Sigmoid colon (tissue), 7 donors: ENCODE results near the gene TYW1B. TPM values are rescaled to one million over a fixed set of nuclear protein-coding genes. Genes with fewer than 3 reads are reported as not detected.
"Not testable (repeated sequence)": the region's sequence is repeated elsewhere in the genome, so short reads cannot be mapped to it uniquely, and the experiment has no call there.

Experiments used
- DNase-seq: peaks from one replicate; pipeline ENCODE4 v3.0.0-alpha.2; 2019
- H3K27ac ChIP-seq, 4 donors: fragments of 200-600 bp; sonication (generic); one replicate each; pipeline ENCODE4 v1.5.1; 2016 to 2019; ENCODE audit warnings: mild to moderate bottlenecking in 1 of 4
- H3K27me3 ChIP-seq, 3 donors: fragments of 200-600 bp; sonication (generic); one replicate each; pipeline ENCODE4 v1.5.1; 2019; ENCODE audit warnings: mild to moderate bottlenecking in 1 of 3
- H3K36me3 ChIP-seq, 4 donors: fragments of 200-600 bp; sonication (generic); one replicate each; pipeline ENCODE4 v1.5.1; 2016 to 2019
- H3K4me1 ChIP-seq, 4 donors: fragments of 200-600 bp; sonication (generic); one replicate each; pipeline ENCODE4 v1.5.1; 2017 to 2019
- H3K4me3 ChIP-seq, 4 donors: fragments of 200-600 bp; sonication (generic); one replicate each; pipeline ENCODE4 v1.5.1; 2017 to 2019; ENCODE audit warnings: mild to moderate bottlenecking in 2 of 4, moderate library complexity in 1 of 4
- H3K9me3 ChIP-seq, 4 donors: fragments of 200-600 bp in 3 of 4; sonication (generic) in 3 of 4; one replicate each; pipeline versions ENCODE4 v1.5.1 to v1.6.1; 2013 to 2019
- EP300 ChIP-seq, 4 donors: sonication (generic); formaldehyde crosslinking; IDR thresholded peaks; one replicate each; pipeline ENCODE4 v1.6.1; 2017; ENCODE audit warnings: antibody characterized with exemption in 4 of 4
- POLR2A ChIP-seq, 2 donors: fragments of 450-650 bp; IDR thresholded peaks; one replicate each; pipeline ENCODE4 v1.6.1; 2016; ENCODE audit warnings: antibody characterized with exemption in 2 of 2, mild to moderate bottlenecking in 2 of 2, moderate library complexity in 2 of 2
- POLR2AphosphoS5 ChIP-seq, 4 donors: sonication (generic); formaldehyde crosslinking; IDR thresholded peaks; one replicate each; pipeline ENCODE4 v1.6.1; 2017; ENCODE audit warnings: antibody characterized with exemption in 4 of 4
- WGBS, 2 donors: extraction: QIAGEN DNeasy Blood & Tissue Kit; methylation state at CpG; one replicate each; pipeline ENCODE4 v1.1.7; 2013; 5-methylcytosine and 5-hydroxymethylcytosine counted together
- intact Hi-C: fragments of 100-400 bp; cut with DNase I; formaldehyde crosslinking; loops from one replicate; pipeline ENCODE4 v1.15.1; 2023
- polyA plus RNA-seq, 3 donors: library from polyadenylated mRNA; stranded (reverse); fragments of 200-250 nt; gene quantifications; one replicate each; pipeline ENCODE4 v1.2.3, GENCODE V29; 2013
- total RNA-seq, 4 donors: library from RNA; depleted of rRNA; stranded (reverse); fragments of >200 nt; gene quantifications; one replicate each; pipeline ENCODE4 v1.1.0, GENCODE V29; 2016
- TF ChIP-seq, protein P1 (sequence below), 4 experiments: fragments of 450-650 bp in 3 of 4; fragments of 200-600 bp in 1 of 4; IDR thresholded peaks; one replicate each; pipeline ENCODE4 v1.5.1; 2016 to 2019; ENCODE audit warnings: antibody characterized with exemption in 4 of 4, mild to moderate bottlenecking in 3 of 4, moderate library complexity in 2 of 4
- donor health status: healthy with polysubstance abuse.
- donor health status: Bipolar disorder and iron deficiency.
- donor health status: healthy.

Gene TYW1B
- total and polyA plus RNA-seq, 7 donors, result 1.4 to 5.6 (median 2.4) TPM

GRCh38 chr7:72540106-72540611, 287.8 kb downstream of the TYW1B start:
- no peak for DNase-seq
- Histone ChIP-seq H3K4me1 (no peaks in the 10 kb centered on the region), H3K4me3 (no peak overlapping the region), H3K27me3 (no peaks in the 10 kb centered on the region), H3K36me3 (no peaks in the 10 kb centered on the region), H3K9me3 (no peaks in the 10 kb centered on the region), H3K27ac (no peak overlapping the region)
- 85 to 91% methylated on average over 8 of the region's 8 CpGs for WGBS, 2 donors
- intact Hi-C loops, result no loop called here
- TF ChIP-seq POLR2AphosphoS5 (IDR thresholded peaks at IDR 0.05) (no peak), EP300 (IDR thresholded peaks at IDR 0.05) (no peak), POLR2A (IDR thresholded peaks at IDR 0.05) (no peak)
- TF ChIP-seq, protein P1, sequence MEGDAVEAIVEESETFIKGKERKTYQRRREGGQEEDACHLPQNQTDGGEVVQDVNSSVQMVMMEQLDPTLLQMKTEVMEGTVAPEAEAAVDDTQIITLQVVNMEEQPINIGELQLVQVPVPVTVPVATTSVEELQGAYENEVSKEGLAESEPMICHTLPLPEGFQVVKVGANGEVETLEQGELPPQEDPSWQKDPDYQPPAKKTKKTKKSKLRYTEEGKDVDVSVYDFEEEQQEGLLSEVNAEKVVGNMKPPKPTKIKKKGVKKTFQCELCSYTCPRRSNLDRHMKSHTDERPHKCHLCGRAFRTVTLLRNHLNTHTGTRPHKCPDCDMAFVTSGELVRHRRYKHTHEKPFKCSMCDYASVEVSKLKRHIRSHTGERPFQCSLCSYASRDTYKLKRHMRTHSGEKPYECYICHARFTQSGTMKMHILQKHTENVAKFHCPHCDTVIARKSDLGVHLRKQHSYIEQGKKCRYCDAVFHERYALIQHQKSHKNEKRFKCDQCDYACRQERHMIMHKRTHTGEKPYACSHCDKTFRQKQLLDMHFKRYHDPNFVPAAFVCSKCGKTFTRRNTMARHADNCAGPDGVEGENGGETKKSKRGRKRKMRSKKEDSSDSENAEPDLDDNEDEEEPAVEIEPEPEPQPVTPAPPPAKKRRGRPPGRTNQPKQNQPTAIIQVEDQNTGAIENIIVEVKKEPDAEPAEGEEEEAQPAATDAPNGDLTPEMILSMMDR (IDR thresholded peaks at IDR 0.05), result no peak

- H3K4me3 ChIP-seq, result no peak overlapping the region
- no peak for DNase-seq
These were observed 288.3 kb downstream of the TYW1B start for GRCh38 chr7:72539702-72540101.

DNA sequence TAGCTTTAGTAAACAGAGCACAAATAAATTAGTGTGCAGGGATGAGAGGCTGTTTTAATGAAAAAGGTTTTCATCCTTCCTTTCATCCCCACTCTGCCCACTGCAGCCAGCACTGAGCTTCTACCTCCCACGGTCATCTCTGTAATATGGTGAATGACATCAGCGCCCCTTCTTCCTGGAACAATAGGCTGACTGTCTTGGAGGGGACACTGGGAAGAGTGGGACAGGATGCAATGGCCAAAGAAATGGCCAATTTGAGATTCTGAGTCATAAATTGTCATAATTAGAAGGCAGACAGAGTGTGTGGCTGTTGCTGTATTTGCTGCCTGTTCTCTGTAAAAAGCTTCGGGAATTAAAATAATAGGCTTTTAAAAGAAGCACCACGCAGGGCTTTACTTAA, 289.1 kb downstream of the TYW1B start:
- WGBS, 2 donors, result 85% methylated on average over 4 of the region's 4 CpGs
- Histone ChIP-seq H3K4me3 (no peak overlapping the region), H3K27ac (no peak overlapping the region), H3K36me3 (no peaks in the 10 kb centered on the region), H3K9me3 (no peaks in the 10 kb centered on the region), H3K27me3 (no peaks in the 10 kb centered on the region), H3K4me1 (no peaks in the 10 kb centered on the region)
- DNase-seq, result no peak
- intact Hi-C loops, result no loop called here
- TF ChIP-seq, protein P1 (IDR thresholded peaks at IDR 0.05), result no peak
- TF ChIP-seq EP300 (IDR thresholded peaks at IDR 0.05), result no peak
- TF ChIP-seq POLR2AphosphoS5 (IDR thresholded peaks at IDR 0.05), result no peak
- TF ChIP-seq POLR2A (IDR thresholded peaks at IDR 0.05), result no peak

More at GRCh38 chr7:72539702-72540101, 288.3 kb downstream of the TYW1B start:
- no peaks in the 10 kb centered on the region for H3K36me3 ChIP-seq
- H3K9me3 ChIP-seq, result no peaks in the 10 kb centered on the region
- no peaks in the 10 kb centered on the region for H3K27me3 ChIP-seq
- H3K27ac ChIP-seq, result no peak overlapping the region
- TF ChIP-seq POLR2AphosphoS5 (IDR thresholded peaks at IDR 0.05), result no peak
- TF ChIP-seq POLR2A (IDR thresholded peaks at IDR 0.05), result no peak
- no peak for TF ChIP-seq EP300 (IDR thresholded peaks at IDR 0.05)
- TF ChIP-seq, protein P1 (IDR thresholded peaks at IDR 0.05), result no peak
- 89 to 93% methylated on average over 7 of the region's 7 CpGs for WGBS, 2 donors
- no peaks in the 10 kb centered on the region for H3K4me1 ChIP-seq
- intact Hi-C loops, result no loop called here

DNA sequence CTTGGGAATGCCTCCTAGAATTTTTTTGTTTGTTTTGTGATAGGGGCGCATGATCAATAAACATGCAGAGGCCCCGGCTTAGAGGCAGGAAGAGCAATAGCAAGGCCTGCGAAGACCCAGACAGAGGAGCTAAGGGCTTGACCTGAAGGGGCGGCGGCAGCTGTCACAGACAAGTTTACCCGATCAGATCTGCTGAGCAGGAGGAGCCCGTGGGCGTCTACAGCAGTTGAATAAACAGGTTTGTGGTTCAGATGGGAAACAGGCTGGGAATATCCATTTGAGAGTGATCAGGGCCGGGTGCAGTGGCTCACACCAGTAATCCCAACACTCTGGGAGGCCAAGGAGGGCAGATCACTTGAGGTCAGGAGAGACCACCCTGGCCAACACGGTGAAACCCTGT, 289.9 kb downstream of the TYW1B start:
- intact Hi-C loops, result no loop called here
- H3K27ac ChIP-seq, result no peak overlapping the region
- no peaks in the 10 kb centered on the region for H3K4me1 ChIP-seq
- no peaks in the 10 kb centered on the region for H3K9me3 ChIP-seq
- 73% methylated on average over 10 of the region's 10 CpGs for WGBS, 2 donors
- H3K4me3 ChIP-seq, result no peak overlapping the region
- no peaks in the 10 kb centered on the region for H3K27me3 ChIP-seq
- TF ChIP-seq, protein P1 (IDR thresholded peaks at IDR 0.05), result no peak
- TF ChIP-seq EP300 (IDR thresholded peaks at IDR 0.05), result no peak
- TF ChIP-seq POLR2A (IDR thresholded peaks at IDR 0.05), result no peak
- no peak for TF ChIP-seq POLR2AphosphoS5 (IDR thresholded peaks at IDR 0.05)
- H3K36me3 ChIP-seq, result no peaks in the 10 kb centered on the region
- no peak for DNase-seq

DNA sequence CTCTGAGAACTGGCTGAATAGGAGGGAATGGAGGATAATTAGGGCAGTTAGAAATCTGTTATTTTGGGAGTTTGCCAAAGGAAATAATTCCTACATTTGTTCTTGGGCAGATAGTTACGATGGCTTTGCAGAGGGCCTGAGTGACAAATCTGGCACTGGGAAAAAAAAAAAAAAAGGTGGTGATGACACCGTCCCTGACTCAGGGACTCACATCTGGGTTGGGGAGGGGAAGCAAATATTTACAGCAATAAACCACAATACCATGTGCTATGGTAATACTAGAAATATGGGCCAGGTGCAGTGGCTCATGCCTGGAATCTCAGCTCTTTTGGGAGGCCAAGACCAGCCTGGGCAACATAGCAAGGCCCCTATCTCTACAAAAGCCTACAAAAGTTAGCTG, 292.0 kb downstream of the TYW1B start:
- H3K36me3 ChIP-seq, intact Hi-C loops, H3K27me3 ChIP-seq, H3K4me3 ChIP-seq, H3K9me3 ChIP-seq, H3K4me1 ChIP-seq, H3K27ac ChIP-seq, DNase-seq: not testable (repeated sequence)
- 11 to 41% methylated on average over 2 of the region's 2 CpGs for WGBS, 2 donors

DNA sequence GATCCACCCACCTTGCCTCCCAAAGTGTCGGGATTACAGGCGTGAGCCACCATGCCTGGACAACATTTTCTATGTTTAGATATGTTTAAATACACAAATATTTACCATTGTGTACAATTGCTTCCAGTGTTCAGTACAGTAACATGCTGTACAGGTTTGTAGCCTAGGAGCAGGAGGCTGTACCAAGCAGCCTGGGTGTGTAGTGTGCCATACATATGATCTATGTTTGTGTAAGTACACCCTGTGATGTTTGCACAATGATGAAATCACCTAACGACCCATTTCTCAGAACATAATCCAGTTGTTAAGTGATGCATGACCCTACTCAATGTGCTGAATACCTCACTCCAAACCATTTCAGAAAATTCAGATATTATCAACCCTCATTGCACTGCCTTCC, 297.0 kb downstream of the TYW1B start:
- H3K27ac ChIP-seq, H3K4me1 ChIP-seq, H3K27me3 ChIP-seq, DNase-seq, H3K36me3 ChIP-seq, intact Hi-C loops, H3K9me3 ChIP-seq, H3K4me3 ChIP-seq: not testable (repeated sequence)
- 72 to 92% methylated on average over 2 of the region's 3 CpGs for whole genome bisulfite sequencing, 2 donors
